Upper lobe of right lung (tissue), 1 donor: ENCODE data around the gene MYPOP. TPM values are rescaled to one million over a fixed set of nuclear protein-coding genes. Genes with fewer than 3 reads are reported as not detected.

Source experiments
- ATAC-seq: fragments of 200-7000 bp; cut with Tn5 transposase; one replicate; pipeline ENCODE4 v1.9.1; 2020; ENCODE audit warnings: mild to moderate bottlenecking, moderate library complexity
- DNase-seq: peaks from one replicate; pipeline ENCODE4 v3.0.0-alpha.2; 2020
- H3K27ac ChIP-seq: fragments of 200-600 bp; one replicate; pipeline ENCODE4 v1.8.0; 2022
- H3K27me3 ChIP-seq: fragments of 200-600 bp; one replicate; pipeline ENCODE4 v1.8.0; 2022; ENCODE audit warnings: mild to moderate bottlenecking
- H3K36me3 ChIP-seq: fragments of 200-600 bp; one replicate; pipeline ENCODE4 v1.8.0; 2022
- H3K4me1 ChIP-seq: fragments of 200-600 bp; one replicate; pipeline ENCODE4 v1.8.0; 2022
- H3K4me3 ChIP-seq: fragments of 200-600 bp; one replicate; pipeline ENCODE4 v1.8.0; 2022; ENCODE audit warnings: mild to moderate bottlenecking
- H3K9me3 ChIP-seq: fragments of 200-600 bp; one replicate; pipeline ENCODE4 v1.8.0; 2022
- intact Hi-C: fragments of 100-400 bp; cut with DNase I; formaldehyde crosslinking; loops from one replicate; pipeline ENCODE4 v1.11.0; 2022
- total RNA-seq: library from RNA; stranded (reverse); fragmentation: NEBNext Ultra II Directional; extraction: Animal tissue kit (Norgen Biotek cat#: 25700); gene quantifications from one replicate; pipeline ENCODE4 v1.2.1, GENCODE V29; 2021
- TF ChIP-seq, protein P1 (sequence below): fragments of 200-600 bp; IDR thresholded peaks from one replicate; pipeline ENCODE4 v1.8.0; 2022; ENCODE audit warnings: antibody characterized with exemption
- donor health status: DM: no; HTN: yes; CAD: no; lungs with severe emphysema.

The MYPOP gene
- total RNA-seq, 1 donor from 2014 or later = 7.9 TPM

DNA sequence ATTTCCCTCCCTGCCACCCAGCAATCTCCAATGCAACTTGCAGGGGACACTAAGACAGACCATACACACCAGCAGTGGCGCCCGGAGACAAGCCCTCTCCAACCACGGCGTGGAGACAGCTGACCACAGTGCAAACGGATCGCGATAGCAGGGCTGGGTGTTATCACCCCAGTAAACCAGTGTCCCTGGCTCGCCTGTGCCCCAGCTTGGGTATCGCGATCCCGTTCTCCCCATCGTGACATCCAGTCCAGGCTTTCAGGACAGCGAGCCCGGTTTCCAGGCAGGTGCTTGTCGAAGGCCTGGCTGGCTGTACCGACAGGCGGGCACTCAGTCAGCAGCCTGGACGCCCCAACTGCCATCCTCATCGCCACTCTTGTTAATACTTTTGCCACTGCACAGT, 32.9 kb upstream of the MYPOP start:
- no peak overlapping the region for H3K27ac ChIP-seq
- ATAC-seq (no peak), DNase-seq (no peak)
- intact Hi-C loops = no loop called here
- TF ChIP-seq, protein P1, sequence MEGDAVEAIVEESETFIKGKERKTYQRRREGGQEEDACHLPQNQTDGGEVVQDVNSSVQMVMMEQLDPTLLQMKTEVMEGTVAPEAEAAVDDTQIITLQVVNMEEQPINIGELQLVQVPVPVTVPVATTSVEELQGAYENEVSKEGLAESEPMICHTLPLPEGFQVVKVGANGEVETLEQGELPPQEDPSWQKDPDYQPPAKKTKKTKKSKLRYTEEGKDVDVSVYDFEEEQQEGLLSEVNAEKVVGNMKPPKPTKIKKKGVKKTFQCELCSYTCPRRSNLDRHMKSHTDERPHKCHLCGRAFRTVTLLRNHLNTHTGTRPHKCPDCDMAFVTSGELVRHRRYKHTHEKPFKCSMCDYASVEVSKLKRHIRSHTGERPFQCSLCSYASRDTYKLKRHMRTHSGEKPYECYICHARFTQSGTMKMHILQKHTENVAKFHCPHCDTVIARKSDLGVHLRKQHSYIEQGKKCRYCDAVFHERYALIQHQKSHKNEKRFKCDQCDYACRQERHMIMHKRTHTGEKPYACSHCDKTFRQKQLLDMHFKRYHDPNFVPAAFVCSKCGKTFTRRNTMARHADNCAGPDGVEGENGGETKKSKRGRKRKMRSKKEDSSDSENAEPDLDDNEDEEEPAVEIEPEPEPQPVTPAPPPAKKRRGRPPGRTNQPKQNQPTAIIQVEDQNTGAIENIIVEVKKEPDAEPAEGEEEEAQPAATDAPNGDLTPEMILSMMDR = no peak
- no peak overlapping the region for H3K4me3 ChIP-seq
- no peaks in the 10 kb centered on the region for H3K9me3 ChIP-seq
- peaks cover 42% of the 10 kb centered on the region for H3K27me3 ChIP-seq
- no peaks in the 10 kb centered on the region for H3K4me1 ChIP-seq
- H3K36me3 ChIP-seq = no peaks in the 10 kb centered on the region

DNA sequence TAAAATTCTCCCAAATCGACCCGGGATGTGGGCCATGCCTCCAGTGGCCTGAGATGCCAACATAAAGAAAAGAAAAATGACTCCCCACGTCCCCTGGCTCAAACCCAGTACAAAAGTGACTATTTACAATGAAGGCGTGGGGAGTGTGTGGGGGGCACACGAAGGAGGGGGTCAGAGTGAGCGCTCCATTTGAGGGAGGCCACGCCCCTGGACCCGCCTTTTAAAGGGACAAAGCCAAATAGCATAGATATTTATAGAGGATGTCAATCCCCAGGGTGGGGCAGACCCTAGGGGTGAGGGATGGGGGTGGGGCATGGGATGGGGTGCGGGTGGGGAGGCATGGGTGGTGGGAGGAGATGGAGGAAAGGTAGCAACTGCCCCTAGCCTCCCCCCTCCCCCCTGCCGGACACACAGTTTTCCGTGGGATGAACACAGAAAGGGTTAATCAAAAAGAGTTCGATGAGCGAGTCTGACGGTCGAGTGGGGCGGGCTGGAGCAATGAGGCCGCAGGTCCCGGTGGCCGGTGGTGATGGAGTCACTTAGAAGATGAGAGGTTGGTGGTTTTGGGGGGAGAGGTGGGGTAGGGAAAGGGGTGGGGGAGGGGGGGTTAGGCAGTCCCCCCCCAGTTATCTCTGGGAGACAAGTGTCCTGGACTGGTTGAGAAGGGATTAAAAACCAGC, 32.3 kb upstream of the MYPOP start:
- intact Hi-C loops = no loop called here
- H3K27ac ChIP-seq = no peak overlapping the region
- ATAC-seq (no peak), DNase-seq (no peak)
- H3K9me3 ChIP-seq = no peaks in the 10 kb centered on the region
- peaks cover 41% of the 10 kb centered on the region for H3K27me3 ChIP-seq
- no peaks in the 10 kb centered on the region for H3K36me3 ChIP-seq
- no peak overlapping the region for H3K4me3 ChIP-seq
- TF ChIP-seq, protein P1 = no peak
- no peaks in the 10 kb centered on the region for H3K4me1 ChIP-seq

DNA sequence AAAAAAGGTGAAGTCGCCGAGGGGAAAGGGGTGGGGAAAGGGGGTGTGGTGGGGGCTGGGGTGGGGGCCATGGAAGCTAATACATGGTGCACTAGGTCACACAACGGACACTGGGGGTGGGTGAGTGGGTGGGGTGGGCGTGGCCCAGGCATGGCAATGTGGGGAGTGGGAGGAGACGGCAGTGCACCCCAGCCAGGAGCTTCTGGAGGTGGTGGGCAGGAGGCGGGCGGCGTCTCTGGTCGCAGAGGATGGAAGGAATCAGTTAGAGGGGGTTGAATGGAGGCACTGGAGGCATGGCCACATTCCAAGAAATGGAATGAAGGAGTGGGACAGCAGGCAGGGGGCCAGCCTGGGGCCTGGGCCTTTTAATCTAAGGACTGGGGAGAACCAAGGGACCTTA, 31.3 kb upstream of the MYPOP start:
- Histone ChIP-seq H3K9me3 (no peaks in the 10 kb centered on the region), H3K4me3 (no peak overlapping the region), H3K27me3 (peaks cover 32% of the 10 kb centered on the region), H3K36me3 (no peaks in the 10 kb centered on the region), H3K4me1 (no peaks in the 10 kb centered on the region), H3K27ac (no peak overlapping the region)
- ATAC-seq = no peak
- no peak for DNase-seq
- TF ChIP-seq, protein P1 = no peak
- intact Hi-C loops = no loop called here

DNA sequence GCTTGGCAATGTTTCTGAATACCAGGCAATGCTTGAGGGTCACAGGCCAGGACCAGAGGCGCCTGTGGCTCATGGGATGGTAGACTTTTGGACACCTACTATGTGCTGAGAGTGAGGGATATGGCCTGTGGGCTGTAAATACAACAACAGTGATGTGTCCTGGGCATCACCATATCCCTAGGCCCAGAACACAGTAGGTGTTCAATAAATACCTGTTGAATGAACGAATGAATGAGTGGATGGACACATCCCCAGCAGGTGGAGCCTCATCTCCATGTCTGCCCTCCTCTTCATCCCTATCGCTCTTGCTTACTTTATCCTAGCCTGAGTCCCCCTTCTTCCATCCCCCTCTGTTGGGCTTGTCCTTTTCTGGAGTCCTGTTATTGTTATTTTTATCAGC, 28.6 kb upstream of the MYPOP start:
- no peak for ATAC-seq
- Histone ChIP-seq H3K27ac (no peak overlapping the region), H3K4me1 (peaks cover 6% of the 10 kb centered on the region), H3K9me3 (no peaks in the 10 kb centered on the region), H3K27me3 (peaks cover 24% of the 10 kb centered on the region), H3K4me3 (no peak overlapping the region), H3K36me3 (no peaks in the 10 kb centered on the region)
- DNase-seq = no peak
- intact Hi-C loops = no loop called here
- TF ChIP-seq, protein P1 = no peak

GRCh38 chr19:45929247-45929646, 26.8 kb upstream of the MYPOP start:
- intact Hi-C loops = no loop called here
- H3K27ac ChIP-seq = no peak overlapping the region
- TF ChIP-seq, protein P1 = no peak
- H3K27me3 ChIP-seq = peaks cover 7% of the 10 kb centered on the region
- no peaks in the 10 kb centered on the region for H3K9me3 ChIP-seq
- no peak overlapping the region for H3K4me3 ChIP-seq
- H3K4me1 ChIP-seq = peaks cover 6% of the 10 kb centered on the region
- ATAC-seq (no peak), DNase-seq (no peak)
- no peaks in the 10 kb centered on the region for H3K36me3 ChIP-seq
